Islet of Langerhans (tissue), 1 donor: ENCODE measurements around the gene TMEM255A.

Experiments used
- FAIRE-seq: peaks from one replicate; lab custom pipeline; 2011; peaks lifted over from hg19 to GRCh38; lab: Jason Lieb, UNC

Gene TMEM255A

GRCh38 chrX:120306630-120307029, 4.6 kb downstream of the TMEM255A start:
- FAIRE-seq, result no peak

- peak; percentile 41 for FAIRE-seq
Measured at GRCh38 chrX:120305531-120306141, 5.6 kb downstream of the TMEM255A start.

DNA sequence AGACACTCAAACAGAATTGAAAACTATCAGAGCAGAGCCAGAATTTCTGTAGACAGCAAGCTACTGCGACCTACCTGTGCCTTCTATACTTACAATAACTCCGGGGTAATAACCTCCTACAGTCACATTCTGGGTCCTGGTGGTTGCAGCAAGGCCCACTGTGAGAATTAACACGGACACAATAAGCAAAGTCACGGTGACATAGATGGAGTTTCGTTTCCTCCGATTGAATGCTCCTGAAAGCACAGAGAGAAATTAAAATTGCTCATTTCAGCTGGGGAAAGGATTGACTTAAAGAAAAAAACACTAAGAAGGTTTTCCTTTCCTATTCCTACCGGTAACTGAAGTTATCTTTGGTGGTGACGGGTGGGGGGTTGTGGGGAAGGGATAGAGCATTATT, 7.0 kb downstream of the TMEM255A start:
- FAIRE-seq, result no peak

DNA sequence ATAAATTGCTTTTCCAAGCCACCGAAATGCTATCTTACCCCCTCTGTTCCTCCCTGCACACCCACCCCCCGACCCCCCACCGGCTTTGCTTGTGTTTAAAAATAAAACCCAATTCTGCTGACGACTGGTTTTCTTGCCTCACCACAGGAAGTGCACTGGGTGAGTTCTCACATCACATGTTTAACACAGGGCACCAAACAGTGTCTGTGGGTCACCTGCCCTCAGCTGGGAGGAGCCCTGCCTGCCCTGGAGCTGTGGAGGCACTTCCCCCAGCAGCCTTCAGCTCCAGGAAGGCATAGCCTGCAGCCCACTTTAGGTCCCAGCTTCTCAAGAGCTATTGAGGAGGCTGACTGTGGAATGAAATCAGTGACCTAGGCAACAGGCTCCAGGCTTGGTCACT, 8.8 kb downstream of the TMEM255A start:
- no peak for FAIRE-seq

DNA sequence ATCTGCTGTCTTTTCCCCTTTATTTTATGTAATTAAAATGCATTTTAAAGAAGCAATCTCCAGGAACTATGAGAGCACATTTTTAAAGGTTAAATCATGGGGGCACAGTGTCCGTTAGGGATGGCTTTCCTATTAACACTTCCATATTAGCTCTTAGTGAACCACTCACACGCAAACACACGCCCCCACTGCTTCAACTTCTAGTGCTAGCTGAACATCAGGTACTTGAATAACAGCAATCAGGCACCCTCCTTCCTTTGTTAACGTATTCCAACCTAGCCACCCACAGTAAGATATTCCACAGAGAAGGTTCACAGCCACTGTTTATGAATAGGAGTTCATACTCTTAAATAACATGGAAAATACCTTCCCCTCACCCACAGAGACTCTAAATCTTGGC, 9.3 kb downstream of the TMEM255A start:
- FAIRE-seq, result no peak

GRCh38 chrX:120301497-120301896, 9.8 kb downstream of the TMEM255A start:
- FAIRE-seq, result no peak

- FAIRE-seq, result peak; percentile 89
Measured at GRCh38 chrX:120299928-120300327, 11.3 kb downstream of the TMEM255A start.

DNA sequence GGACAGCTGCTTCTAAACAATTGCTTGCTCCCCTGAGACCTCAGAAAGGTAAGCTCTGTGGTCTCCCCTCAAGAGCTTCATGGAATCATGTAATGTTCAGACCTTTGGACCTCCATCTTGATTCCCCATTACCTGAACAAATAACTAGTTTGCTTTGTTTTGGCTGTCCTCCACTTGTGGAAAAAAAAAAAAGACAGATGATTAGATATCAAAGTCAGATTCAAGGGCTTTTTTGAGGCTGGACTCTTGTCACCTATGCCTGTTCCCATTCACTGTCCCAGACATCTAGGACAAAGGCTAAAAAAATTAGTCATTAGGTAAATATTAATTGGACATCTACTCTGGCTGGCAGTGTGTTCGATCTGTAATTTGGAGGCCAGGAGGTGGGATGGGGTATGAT, 13.3 kb downstream of the TMEM255A start:
- no peak for FAIRE-seq

- FAIRE-seq, result no peak
Measured at GRCh38 chrX:120294651-120295050, 16.6 kb downstream of the TMEM255A start.

DNA sequence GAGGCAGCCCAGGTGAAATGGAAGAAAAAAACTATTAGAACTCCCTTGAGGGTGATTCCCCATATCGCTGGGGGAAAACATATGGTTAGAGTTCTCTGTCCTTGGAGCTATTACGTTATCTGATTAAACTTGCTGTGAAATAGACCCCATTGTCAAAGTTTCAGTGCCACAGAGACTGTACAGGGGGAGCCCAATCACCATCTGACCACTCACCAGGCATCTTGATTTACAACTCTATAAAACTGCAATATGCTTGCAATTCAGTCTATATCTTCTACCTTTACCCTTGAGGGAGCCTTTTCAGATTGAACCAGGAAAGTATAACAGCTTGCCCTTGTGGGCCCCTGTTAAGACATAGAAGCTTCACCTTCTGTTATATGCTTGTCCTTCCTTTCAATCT, 18.2 kb downstream of the TMEM255A start:
- FAIRE-seq, result no peak

- no peak for FAIRE-seq
Measured at GRCh38 chrX:120291211-120291610, 20.1 kb downstream of the TMEM255A start.

DNA sequence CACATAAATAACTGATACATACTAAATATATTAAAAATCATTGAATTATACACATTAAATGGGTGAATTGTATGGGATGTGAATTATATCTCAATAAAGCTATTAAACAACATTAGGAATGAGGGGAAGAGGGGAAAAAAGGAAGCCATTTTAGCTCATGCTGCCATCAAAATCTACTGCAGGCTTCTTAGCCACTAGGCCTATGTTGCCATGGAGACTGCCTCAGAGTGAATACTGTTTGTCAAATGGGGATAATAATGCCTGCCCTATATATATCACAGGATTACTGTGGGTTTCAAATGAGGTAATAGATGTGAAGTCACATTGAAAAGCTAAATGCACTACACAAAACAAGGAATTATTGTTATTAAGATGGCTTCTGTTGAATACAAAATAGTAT, 21.2 kb downstream of the TMEM255A start:
- peak; percentile 86 for FAIRE-seq

- no peak for FAIRE-seq
Measured at GRCh38 chrX:120287513-120288112, 23.6 kb downstream of the TMEM255A start.

DNA sequence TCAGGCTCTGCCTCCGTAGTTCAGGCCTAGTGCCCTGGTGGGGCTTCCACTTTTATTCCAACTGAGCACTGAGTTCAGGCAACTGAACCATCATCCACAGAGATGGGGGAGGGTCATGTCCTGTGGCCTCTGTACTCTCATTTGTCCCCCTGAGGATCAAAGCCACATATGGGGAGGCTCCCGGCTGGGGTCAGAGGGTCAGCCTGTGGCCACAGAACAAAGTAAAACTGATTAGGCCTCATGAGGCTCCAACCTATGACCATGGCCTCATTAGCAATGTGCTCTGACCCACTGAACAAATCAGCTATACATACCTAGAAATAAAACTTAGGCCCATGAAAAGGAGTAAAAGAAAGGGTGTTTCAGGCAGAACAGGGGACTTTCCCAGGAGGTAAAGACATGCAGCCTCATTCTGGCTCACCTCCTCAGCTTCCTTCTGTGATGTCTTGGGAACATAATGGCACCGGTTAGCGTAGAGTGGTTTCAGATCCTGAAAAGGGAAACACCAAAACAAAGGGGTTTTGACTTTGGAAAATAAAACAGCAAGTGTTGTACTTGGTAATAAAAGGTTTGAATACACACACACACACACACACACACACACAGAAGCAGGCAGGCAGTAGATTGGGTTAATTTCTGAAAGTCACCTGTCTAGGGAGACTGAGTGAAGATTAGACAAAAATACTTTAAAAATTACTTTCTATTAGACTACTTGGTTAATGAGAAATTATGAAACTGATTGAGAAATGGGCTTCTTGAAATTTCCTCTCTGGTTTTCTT, 24.3 kb downstream of the TMEM255A start:
- no peak for FAIRE-seq

GRCh38 chrX:120282697-120283096, 28.6 kb downstream of the TMEM255A start:
- no peak for FAIRE-seq

DNA sequence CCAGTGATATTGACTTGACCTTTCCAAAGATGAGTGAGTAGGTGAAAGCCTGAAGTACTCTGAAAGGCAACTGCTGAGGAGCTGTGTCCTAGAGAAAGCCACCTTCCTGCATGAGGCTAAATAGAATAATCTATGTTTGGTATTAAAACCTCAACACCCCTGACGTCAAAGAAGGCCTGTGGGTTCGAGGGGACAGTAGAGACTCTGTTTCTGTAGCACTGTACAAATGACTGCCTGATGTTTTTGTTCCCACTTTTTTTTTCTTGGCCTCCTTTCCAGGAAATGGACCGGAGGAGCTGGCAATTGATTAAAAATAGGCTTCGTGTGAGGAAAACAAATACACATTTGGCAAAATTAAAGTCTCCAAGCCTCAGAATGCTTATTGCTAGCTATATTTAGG, 29.5 kb downstream of the TMEM255A start:
- FAIRE-seq, result no peak

DNA sequence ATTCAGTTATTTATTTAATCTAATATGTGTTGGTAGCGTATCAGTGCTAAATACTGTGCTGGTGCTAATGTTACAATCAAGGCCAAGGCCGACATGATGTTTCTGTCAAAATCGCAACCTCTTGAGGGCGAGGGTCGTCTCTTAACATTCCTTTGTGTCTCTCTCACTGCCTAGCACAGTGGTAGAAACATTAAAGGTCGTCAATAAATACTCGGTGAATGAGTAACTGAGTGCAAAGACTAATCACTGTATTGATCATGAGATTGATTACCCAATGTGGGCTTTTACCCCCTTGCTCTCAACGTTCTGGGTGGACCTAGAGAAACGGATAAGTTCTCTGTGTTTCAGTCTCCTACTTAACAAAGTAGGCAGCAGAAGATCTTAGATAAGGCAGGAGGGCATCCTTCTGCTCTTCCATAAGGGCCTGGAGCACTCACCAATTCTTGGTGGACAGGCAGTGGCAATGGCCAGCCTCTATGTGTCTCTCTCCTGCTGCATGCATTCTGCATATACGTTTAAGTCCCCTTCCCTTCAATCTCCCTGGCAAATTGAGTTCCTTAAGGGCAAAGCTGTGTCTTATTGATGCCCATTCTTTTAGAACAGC, 30.1 kb downstream of the TMEM255A start:
- no peak for FAIRE-seq

DNA sequence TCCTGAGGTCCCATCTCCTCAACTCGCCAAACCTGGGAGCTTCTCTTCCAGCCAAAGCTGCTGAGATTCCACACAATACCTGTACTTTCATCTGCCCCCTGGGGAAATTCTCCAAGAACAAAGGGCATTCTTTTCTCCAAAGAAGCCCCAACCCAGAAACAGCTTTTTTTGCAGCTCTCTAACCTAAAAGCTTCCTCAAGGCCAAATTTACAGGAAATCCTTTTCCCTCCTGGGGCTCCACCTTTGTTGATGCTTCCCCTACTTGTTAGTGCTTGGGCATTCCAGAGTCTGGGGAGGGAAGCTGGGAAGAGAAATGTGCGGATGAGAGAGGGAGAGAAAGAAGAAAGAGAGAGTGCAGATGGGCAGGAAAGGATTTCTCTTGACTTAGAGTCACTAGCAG, 36.3 kb downstream of the TMEM255A start:
- FAIRE-seq, result no peak

- no peak for FAIRE-seq
Measured at GRCh38 chrX:120274145-120274544, 37.1 kb downstream of the TMEM255A start.

- no peak for FAIRE-seq
Measured at GRCh38 chrX:120271218-120271617, 40.0 kb downstream of the TMEM255A start.

DNA sequence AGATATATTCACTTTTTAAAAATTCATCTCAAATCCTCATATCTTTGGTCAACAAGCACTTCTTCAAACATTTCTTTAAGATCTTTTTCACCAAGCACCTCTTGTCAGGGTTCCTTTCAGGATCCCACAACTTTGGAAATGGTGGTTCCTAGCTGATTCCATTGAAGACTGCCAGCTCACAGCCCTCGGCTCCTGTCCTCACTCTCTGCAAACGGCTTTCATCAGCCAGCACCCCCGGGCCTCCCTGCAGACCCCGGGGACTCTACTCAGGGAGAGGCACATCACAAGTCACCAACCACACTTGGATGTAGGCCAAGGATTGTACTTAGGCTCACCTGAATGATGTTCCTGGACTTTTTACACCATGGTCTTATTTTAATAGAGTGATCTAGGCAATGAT, 40.7 kb downstream of the TMEM255A start:
- no peak for FAIRE-seq

GRCh38 chrX:120269373-120270035, 41.8 kb downstream of the TMEM255A start:
- FAIRE-seq, result peak; percentile 30

- FAIRE-seq, result no peak
Measured at GRCh38 chrX:120264341-120264740, 46.9 kb downstream of the TMEM255A start.
